Measurements from ENCODE around the gene ARHGAP10.

DNA sequence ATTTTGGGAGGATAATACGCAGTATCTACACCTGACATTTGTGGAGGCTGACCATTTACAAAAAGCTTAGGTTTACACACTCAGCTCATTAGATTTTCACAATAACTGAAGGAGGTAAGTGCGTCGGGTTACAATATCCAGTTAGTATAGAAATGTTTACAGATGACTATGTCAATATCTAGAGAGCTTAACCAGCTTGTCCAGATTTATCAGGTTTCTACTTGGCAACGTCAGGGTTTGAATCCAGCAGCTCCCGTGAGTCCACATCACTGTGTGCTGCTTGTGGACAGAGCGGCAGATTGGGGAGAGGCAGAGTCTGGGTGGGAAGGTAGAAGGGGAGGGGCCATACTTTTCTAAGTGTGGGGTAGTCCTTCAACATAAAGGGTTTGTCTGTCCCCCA, 28.3 kb downstream of the ARHGAP10 start:
- TF ChIP-seq POLR2A (IDR thresholded peaks at IDR 0.05) (no peak), CTCF (IDR thresholded peaks at IDR 0.05) (no peak)

All from prostate gland (tissue), 2 donors.